Ovary (tissue), 3 donors: ENCODE measurements around the gene PPP1R14C.

Experiments
- EP300 ChIP-seq: sonication (generic); formaldehyde crosslinking; IDR thresholded peaks from one replicate; pipeline ENCODE4 v1.6.1; 2017; ENCODE audit warnings: antibody characterized with exemption
- POLR2A ChIP-seq: fragments of 450-650 bp; IDR thresholded peaks from one replicate; pipeline ENCODE4 v1.6.1; 2017; ENCODE audit warnings: antibody characterized with exemption, mild to moderate bottlenecking, moderate library complexity
- TF ChIP-seq, protein P1 (sequence below), 3 donors: fragments of 450-650 bp in 2 of 3; fragments of 200-600 bp in 1 of 3; IDR thresholded peaks; one replicate each; pipeline versions ENCODE4 v1.5.1 to v1.8.0; 2016 to 2022; ENCODE audit warnings: antibody characterized with exemption in 3 of 3, mild to moderate bottlenecking in 1 of 3
- donor health status: DM: no; HTN: no; CAD: no.

DNA sequence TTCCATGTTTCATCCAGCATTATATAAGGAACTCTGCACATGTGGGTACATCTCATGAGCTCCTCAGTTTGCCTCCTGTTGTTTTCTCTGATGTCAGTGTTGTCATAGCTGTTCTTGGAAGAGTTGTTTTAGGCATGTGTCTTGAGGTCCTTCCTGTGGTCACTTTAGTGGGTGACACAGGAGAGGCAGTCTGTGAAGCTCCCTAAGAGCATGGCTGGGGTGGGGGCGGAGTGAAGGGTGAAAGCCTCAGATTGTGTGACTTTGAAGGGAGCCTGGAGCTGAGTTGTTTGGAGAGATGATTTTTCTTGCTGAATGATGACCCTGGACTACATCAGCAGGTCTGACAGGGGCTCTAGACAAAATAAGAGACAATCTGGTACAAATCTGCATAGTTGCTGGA lies 37.7 kb downstream of the PPP1R14C start:
- TF ChIP-seq, protein P1, sequence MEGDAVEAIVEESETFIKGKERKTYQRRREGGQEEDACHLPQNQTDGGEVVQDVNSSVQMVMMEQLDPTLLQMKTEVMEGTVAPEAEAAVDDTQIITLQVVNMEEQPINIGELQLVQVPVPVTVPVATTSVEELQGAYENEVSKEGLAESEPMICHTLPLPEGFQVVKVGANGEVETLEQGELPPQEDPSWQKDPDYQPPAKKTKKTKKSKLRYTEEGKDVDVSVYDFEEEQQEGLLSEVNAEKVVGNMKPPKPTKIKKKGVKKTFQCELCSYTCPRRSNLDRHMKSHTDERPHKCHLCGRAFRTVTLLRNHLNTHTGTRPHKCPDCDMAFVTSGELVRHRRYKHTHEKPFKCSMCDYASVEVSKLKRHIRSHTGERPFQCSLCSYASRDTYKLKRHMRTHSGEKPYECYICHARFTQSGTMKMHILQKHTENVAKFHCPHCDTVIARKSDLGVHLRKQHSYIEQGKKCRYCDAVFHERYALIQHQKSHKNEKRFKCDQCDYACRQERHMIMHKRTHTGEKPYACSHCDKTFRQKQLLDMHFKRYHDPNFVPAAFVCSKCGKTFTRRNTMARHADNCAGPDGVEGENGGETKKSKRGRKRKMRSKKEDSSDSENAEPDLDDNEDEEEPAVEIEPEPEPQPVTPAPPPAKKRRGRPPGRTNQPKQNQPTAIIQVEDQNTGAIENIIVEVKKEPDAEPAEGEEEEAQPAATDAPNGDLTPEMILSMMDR (IDR thresholded peaks at IDR 0.05): no peak
- TF ChIP-seq POLR2A (no peak), EP300 (no peak)
